Measurements from ENCODE around the gene ITGA7.

Gene ITGA7

DNA sequence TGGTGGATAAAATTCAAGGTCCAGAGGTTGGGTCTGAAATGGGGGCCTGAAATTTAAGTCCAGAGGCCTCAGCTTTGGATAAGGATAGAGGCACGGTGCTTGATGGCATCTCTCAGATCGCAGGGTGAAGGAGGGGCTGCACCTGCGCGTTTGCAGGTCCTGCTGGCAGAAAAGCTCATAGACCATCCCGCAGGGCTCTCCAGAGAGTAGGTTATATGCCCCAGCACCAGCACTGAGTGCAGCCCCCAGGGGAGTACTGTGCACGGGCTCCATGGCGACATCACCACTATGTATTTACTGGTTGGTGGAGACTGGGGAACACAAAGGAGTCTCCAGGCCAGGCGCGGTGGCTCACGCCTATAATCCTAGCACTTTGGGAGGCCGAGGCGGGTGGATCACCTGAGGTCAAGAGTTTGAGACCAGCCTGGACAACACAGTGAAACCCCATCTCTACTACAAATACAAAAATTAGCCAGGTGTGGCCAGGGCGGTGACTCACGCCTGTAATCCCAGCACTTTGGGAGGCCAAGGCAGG, 25.4 kb upstream of the ITGA7 start:
- no peak for DNase-seq

DNA sequence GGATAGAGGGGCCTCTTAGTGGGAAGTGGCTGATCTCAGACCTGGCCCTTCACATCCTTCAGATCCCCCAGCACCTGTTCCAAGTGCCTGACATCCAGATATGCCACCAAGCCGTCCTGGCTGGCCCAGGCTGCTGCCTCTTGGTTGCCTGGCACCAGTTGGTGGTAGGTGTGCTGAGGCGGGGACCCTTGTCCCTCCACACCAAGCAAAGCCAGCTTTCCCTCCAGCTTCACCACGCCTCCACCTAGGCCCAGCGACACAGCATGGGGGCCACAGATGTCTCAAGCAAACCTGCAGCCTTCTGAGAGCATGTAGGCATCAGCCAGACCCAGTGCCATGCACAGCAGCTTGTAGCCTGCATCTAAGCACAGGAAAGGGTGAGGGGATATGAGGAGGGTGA, 24.6 kb upstream of the ITGA7 start:
- no peak for DNase-seq

DNA sequence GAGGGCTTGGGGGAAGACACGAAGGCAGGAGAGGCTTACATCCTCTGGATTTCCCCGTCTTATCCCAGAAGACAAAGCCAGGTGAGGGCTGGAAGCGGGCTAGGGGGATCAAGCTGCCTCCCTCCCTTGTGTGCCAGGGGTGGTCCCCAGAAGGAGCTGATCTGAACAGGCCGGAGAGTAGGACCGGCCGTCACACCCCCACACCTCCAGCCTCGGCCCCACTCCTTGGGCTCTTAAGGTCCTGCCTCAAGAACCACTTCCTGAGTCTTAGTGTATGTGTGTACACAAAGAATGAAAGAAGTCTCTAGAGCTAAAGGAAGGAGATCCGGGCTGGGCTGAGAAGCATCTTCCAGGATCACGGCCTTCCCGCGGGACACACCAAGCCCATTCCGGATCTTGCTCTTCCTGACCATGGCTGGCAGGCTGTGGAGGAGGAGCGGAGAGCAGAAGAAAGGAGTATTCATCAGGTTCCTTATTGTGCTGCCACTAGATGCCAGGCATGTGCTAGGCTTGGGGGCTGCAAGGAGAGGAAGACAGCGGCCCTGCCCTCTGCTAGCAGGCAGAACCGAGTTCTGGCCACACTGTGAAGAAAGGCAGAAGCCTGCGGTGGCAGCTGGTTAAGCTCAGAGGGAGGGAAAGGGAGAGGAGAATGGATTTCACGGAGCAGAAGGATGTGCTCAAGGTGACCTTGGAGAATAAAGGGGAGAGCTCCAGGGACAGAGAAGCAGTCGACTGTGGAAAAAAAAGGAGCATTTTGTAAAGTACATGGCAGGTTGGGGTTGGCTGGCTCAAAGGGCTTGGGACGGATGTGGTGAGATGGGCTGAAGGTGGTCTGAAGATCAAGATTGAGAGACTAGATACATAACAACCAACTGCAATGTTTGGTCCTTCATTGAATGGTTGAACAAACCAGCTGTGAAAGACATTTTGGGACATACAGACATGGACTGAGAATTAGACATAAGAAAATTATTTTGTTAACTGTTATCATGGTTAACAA, 22.4 kb upstream of the ITGA7 start:
- DNase-seq = peak; percentile 50 to 58

DNA sequence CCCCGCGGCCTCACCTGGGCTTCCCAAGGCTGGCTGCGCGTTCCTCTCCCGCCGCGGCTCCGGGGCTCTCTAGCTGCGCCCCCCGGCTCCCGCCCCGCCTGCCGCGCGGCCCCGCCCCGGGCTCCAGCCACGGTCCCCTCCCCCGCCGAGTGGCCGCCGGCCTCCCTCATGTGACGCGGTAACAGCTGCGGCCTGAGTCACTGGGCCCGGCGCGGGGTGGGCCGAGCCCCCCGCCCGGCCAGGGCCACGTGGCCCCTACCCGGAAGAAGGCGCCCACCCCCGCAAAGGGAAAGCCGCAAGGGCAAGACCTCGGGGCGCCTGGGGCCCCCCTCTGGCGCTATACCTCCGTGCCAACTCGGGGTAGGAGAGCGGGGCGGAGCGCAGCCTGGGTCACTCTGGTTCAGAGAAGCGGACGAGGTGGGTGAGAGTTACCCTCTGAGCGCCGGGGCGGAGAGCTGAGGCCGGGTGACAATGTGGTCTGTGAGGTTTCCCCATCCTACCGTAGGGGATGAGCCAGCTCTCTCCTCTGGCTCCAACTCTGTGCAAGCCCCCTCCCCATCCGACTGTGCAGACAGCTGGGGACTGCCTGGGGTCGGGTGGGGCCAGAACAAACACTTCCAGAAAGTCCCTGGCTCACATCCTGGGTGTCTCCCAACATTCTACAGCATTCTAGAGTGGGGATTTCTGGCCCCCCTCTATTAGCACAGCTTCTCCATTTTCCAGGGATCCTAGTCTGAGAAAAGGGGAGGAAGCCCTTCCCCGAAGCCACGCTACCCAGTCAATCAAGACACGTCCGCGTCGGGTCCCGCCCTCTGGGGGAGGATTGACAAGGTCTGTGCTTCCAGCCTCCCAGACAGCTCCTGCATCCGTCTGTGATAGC, 21.5 kb upstream of the ITGA7 start, which contains the start of gene CD63:
TSS of gene CD63 (minus strand) at position 71 of the 880 bp plus-strand sequence. CDS start 668 bp downstream, outside the sequence.
- DNase-seq = peak; percentile 85 to 89

DNA sequence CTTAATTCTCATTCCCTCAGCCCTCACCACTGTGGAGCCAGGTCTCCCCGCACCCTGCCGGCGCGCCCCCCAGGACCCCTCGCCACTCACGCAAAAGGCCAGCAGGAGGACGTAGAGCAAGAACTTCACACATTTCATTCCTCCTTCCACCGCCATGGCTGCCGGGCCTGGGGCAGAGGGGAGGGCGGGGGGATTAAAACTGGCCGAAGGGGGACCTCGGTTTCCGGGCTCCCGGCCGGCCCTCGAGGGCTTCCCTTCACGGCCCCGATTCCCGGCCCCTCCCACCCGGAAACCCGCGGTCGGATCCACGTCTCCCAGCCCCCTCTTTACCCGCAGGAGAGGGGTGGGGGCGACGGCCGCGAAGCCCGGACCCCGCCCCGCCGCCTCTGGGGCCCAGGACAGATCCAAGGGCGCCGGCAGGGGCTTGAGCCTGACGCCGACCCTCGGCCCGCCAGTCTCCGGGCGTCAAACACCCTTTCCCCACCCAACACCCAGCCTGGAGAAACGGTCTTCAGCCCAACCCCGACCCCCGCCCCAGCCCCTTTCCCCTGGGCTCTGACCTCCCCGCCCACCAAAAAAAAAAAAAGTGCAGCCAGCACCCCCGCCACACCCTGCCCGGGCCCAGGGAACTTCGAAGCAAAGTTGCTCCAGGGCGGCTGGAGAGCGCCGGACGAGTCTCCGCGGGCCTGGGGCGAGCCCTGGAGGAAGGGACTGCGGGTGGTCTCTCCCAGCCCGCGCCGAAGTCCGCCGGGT, 20.7 kb upstream of the ITGA7 start:
- peak in 1 of 2 experiments; percentile 52 for DNase-seq

DNA sequence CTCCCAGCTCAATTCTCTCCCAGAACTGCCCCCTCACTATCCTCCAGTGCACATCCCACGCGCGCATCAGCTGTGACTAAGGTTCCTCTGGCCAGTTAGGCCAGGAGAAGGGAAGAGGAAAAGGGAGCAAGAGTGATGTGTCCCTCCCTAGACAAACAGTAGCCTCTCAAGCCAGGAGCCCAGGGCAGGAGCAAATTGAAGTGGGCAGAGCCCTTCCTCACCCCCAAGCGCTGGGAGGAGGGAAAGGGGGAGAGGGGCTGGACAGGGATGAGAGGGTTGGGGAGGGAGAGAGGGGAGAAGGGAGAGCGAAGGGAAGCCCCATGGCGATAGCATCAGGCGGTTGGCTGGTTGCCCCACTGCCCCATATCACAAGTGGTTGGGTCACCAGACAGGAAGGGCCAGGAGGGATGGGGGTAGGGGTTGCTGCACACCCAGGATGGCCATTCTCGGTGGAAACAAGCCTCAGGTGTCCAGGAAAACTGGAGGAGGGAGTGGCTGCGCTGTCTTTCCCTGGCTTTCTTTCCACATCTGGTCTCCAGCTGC, 20.0 kb upstream of the ITGA7 start:
- no peak for DNase-seq

DNA sequence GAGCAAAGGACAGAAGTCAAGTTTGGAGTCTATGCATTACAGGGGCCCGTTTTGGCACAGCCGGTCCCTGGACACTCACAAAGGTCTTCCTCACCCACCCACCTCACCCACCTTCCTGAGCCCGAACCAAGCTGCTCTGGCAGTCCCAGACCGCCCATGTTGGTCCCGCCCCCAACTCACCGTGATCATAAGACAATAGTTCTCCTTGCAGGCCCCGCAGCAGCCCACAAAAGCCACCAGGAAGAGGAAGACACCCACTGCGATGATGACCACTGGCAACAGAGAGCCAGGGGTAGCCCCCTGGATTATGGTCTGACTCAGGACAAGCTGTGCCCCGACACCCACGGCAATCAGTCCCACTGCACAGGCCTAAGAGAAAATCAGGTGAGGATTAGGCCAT, 19.3 kb upstream of the ITGA7 start:
- no peak for DNase-seq

DNA sequence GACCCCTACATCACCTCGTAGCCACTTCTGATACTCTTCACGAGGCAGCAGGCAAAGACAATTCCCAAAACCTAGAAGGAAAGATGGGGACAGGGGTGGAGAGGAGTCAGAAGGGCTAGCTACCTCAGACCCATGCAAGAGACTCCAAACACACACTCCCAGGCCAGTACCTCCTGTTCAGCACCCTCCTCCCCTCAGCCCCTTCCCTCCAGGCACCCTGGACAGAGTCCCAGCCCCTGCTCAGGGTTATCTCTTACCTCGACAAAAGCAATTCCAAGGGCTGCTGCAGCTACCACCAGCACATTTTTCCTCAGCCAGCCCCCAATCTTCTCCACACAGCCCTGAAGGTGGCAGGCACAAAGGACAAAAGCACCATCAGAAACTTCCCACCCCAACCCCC, 17.9 kb upstream of the ITGA7 start:
- no peak for DNase-seq

DNA sequence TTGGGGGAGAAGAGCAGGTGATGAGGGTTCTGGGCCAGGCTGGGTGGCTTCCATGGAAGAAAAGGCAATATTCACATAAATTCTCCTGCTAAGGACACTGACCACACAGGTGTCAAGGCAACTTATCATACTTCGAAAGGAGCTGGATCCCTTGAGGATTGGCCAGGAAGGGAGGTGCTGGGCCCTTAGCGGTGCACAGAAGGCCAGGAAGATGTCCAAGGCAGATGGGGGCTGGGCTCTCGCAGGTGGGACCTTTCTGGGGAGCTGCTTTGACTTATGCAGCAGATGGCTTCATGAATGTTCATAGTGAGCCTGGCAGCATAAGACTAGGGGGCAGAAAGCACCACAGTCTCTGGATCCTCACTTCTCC, 17.2 kb upstream of the ITGA7 start:
- no peak for DNase-seq

DNA sequence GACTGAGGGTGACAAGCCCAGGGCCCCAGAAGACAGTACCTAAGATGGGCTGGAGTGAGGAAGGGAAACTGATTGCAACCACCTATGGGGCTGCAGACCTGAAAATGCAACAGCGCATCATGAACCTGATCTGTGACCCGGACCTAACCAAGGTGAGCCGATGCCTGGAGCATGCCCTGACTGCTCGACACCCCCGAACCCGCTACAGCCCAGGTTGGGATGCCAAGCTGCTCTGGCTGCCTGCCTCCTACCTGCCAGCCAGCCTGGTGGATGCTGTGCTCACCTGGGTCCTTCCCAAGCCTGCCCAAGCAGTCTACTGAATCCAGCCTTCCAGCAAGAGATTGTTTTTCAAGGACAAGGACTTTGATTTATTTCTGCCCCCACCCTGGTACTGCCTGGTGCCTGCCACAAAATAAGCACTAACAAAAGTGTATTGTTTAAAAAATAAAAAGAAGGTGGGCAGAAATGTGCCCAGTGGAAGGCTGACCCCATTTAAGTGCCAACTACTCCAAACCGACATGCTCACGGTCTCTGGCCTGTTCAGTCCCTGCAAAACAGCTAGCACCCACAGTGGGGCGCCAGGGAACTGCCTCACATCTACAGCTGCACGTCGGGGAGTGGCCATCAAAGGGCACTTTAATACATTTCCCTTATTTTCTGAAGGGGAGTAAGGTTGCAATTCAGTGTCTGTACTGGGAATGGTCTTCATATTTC, 16.7 kb upstream of the ITGA7 start:
- DNase-seq = peak; percentile 79 to 80

DNA sequence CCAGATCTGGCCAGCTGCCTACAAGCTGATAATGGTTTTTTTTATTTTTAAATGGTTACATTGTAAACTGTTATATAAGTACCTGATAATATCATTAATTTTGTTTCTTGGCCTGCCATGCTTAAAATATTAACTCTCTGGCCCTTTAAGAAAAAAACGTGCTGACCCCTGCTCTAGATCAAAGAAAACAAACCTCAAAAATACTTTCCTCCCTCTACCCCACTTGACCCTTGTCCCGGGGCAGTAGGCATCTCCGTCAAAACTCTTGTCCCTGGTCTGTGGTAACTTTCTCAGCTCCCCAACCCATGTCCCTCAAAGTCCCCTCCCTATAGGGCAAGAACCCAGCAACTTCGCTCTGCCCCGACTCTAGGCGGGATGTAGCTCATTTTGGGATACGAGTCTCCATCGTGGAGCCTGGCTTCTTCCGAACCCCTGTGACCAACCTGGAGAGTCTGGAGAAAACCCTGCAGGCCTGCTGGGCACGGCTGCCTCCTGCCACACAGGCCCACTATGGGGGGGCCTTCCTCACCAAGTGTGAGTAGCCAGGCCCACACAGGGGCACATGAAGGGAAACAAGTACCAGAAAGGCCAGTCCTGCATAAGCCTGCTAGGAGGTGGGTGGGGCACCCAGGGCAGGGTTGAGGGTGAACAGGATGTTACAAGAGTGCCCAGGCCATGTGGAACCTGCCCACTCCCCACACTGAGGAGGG, 16.0 kb upstream of the ITGA7 start:
- DNase-seq = no peak

DNA sequence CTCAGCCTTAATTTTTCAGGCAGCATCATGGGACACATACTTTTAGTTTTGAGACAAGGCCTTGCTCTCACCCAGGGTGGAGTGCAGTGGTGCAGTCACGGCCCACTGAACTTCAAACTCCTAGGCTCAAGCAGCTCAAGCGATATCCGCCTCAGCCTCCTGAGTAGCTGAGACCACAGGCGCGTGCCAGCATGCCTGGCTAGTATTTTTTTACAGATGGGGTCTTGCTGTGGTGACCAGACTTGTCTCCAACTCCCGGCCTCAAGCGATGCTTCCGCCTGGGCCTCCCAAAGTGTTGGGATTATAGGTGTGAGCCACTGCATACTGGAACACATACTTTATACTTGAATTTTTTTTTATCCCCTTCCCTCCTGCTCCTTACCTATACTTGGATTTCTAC, 15.2 kb upstream of the ITGA7 start:
- no peak for DNase-seq

DNA sequence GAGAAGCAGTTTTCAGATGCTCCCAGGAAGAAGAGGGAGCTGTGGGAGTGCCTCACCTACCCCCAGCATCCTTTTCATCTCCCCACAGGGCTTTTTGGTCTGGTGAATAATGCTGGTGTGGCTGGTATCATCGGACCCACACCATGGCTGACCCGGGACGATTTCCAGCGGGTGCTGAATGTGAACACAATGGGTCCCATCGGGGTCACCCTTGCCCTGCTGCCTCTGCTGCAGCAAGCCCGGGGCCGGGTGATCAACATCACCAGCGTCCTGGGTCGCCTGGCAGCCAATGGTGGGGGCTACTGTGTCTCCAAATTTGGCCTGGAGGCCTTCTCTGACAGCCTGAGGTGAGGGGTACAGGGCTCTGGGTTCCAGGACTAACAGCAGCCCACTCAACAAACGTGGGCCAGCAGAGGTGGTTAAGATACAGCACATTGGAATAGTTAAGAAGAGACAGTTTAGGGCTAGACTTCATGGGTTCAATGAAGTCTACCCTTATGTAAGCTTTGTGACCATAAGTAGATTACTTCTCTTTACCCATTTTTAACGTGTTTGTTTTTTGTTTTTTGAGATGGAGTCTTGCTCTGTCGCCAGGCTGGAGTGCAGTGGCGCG, 14.0 kb upstream of the ITGA7 start:
- DNase-seq = no peak

DNA sequence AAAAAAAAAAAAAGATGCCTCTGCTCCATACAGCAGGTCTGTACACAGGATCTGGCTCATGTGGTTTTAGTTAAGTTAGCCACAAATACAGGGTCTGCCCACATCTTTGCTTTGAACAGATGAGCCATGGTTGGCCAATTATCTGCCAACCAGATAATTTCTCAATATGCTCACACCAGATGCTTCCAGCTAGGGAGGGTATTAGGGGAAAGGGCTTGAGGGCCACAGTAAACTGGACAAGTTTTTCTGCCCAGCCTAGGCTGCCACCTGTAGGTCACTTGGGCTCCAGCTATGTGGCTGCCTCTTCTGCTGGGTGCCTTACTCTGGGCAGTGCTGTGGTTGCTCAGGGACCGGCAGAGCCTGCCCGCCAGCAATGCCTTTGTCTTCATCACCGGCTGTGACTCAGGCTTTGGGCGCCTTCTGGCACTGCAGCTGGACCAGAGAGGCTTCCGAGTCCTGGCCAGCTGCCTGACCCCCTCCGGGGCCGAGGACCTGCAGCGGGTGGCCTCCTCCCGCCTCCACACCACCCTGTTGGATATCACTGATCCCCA, 13.3 kb upstream of the ITGA7 start:
- DNase-seq = no peak

DNA sequence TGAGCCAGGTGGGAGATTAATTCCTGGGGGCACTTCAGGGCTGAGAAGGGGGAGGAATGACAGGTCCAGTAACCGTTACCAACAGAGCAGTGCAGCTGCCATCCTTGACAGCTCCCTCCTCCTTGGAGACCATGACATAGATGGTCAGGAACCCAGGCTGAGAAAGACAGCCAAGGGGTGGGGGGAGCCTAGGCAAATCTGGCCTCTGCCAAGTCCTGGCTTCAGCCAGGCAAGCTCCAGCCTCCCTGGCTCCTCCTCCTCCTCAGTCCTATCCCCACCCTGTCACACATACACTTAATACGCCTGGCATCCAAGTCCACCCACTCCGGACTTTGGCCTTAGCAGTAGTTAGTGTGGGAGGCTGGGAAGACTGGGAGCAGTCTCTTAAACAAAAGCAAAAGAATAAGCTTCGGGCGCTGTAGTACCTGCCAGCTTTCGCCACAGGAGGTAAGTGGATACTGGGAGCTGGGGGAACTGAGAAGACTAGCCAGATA, 12.4 kb upstream of the ITGA7 start, which contains the start of gene RDH5:
TSS of gene RDH5 (plus strand) at position 323 of the 494 bp plus-strand sequence. CDS start 792 bp downstream, outside the sequence.
- DNase-seq = no peak

DNA sequence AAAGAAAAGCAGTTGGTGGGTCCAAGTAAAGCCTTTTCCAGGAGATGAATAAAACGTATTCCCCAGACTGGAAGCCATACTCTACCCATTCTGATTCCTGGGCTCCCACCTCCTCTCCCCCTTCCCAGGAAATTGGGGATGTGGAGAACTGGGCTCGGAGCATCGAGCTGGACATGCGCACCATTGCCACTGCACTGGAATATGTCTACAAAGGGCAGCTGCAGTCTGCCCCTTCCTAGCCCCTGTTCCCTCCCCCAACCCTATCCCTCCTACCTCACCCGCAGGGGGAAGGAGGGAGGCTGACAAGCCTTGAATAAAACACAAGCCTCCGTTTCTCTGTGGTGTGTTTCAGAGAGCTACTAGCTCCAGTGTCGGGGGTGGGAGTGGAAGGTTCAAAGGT, 11.7 kb upstream of the ITGA7 start:
- DNase-seq = no peak

DNA sequence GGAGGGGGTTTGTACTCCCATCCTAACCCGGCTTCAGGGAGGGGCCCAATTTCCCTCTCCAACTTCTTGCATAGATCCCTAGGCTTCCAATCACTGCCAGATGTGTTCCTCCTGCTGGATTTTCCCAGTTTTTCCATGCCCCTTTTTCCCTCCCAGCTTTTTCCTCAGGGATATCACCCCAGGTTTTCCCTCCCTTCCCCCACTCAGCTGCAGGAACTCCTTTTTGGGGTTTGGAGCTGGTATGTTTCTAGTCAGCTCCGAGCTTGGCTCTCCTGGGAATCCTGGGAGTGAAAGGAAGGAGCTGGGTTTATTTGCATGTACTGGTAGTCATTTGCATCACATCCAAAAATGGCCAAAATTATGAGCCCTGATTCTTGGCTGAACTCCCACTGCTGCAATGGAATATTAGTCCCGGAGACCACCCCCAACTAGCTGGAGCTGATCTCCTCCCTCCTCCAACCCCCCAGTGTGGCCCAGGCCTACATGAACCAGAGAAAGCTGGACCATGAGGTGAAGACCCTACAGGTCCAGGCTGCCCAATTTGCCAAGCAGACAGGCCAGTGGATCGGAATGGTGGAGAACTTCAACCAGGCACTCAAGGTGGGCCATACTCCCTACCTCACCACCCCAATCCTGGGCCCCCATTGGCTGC, 11.0 kb upstream of the ITGA7 start:
- no peak for DNase-seq

DNA sequence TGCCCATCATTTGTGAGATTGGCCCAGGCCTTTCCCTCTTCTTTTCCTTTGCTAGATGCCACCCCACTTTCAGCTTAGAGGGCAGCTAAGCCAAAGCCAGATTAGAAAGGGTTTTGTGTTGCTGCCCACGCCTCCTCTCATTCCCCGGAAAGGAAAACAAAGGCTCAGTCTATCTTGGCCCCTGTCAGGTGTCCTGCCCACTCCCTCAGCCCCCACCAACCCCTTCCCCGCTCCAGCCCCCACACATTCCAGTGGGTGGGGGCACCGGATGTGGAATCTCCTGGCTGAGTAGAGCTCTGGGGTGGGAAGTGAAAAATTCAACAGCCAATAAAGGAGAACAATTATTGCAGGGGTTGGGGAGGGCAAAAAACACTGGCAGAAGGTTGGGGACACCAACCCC, 10.3 kb upstream of the ITGA7 start:
- no peak for DNase-seq
